WI38 (cell line): Measurements from ENCODE around the gene DUSP15.

Experiments
- H3K4me3 ChIP-seq: 2 replicates; pipeline ENCODE4 v1.5.1; 2011; ENCODE audit warnings: low read depth, mild to moderate bottlenecking, control low read depth, low read length
- CTCF ChIP-seq: IDR thresholded peaks from 2 replicates; pipeline ENCODE4 v1.5.1; 2012; ENCODE audit warnings: low read depth, mild to moderate bottlenecking, control low read depth, low read length

The DUSP15 gene

GRCh38 chr20:31859266-31859997, 10.9 kb downstream of the DUSP15 start:
- no peak for TF ChIP-seq CTCF
- no peak overlapping the region for H3K4me3 ChIP-seq

GRCh38 chr20:31858760-31859083, 11.6 kb downstream of the DUSP15 start:
- no peak for TF ChIP-seq CTCF
- H3K4me3 ChIP-seq: no peak overlapping the region

DNA sequence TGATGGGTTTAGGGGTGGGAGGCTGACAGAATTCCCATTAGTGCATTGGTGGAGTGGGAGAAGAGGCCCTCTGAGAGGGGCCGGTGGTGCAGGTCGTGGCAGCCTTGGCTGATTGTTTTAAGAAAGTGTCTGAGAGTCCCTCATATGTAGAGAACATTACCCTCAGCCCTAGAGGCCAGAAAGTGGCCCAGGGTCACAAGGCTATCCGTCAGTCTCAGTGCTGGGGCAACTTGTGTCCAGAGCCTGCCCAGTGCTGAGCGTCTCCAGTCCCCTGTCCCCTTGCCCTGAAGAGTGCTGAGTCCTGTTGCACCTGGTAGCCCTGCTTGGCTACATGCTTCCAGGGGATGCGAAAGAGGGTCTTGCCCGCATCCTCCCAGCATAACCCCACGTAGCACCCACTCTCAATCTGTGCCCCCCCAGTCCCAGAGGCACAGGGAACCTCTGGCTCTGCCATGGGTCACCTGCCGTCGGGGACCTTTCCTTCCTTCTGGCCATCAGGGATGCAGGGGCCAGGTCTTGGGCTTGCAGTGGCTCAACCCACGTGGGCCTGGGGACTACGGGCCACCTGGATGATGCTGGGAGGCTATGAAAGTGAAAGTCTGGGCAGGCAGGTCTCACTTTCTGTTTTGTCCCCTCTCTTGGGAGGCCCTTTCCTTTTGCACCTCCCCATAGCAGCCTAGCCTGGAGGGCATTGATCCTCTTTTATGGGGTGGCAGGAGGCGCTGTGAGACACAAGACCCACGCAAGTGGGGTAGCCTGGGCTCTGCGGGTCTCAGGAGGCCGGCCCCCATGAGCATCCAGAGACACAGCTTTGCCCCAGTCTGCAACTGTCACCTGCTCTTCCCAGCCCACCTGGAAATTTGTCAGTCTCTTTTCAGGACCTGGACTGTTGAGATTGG, 12.2 kb downstream of the DUSP15 start:
- H3K4me3 ChIP-seq: no peak overlapping the region
- TF ChIP-seq CTCF: no peak

GRCh38 chr20:31856516-31856915, 13.8 kb downstream of the DUSP15 start:
- no peak for TF ChIP-seq CTCF
- H3K4me3 ChIP-seq: no peak overlapping the region

GRCh38 chr20:31853481-31853880, 16.8 kb downstream of the DUSP15 start:
- no peak overlapping the region for H3K4me3 ChIP-seq

DNA sequence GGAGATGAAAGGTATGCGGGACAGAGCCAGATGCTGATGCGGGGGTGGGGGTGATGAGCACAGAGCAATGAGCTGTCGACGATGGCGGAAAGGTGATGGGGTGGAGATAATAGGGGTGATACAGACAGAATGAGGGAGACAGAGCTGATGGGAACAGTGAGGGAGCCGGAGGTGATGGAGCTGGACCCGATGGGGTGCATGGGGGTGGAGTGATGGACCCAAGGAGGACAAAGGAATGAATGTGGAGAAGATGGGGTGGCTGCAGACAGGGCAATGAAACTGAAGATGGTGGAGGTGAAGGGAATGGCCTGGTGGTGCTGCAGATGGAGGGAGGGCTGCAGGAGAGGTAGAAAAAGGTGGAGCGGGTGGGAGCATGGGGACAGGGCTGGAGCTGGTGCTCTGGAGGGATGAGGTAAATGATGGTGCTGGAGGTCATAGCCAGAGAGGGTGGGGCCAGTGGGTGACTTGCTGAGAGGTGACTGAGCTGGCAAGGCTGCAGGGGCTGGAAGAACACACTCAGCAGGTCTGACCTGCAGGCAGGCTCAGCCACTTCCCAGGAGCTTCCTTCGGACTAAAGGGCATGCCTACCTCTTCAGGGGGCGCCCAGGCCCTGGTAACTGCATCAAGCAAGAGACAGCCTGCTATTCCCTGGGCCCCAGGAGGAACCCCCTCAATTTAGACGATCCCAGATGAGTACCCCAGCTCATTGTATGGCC, 18.9 kb downstream of the DUSP15 start:
- H3K4me3 ChIP-seq: no peak overlapping the region
- TF ChIP-seq CTCF: no peak

More at GRCh38 chr20:31853481-31853880, 16.8 kb downstream of the DUSP15 start:
- no peak for TF ChIP-seq CTCF
